Liver (tissue), 9 donors: ENCODE data around the gene EPS8L1. TPM values are rescaled to one million over a fixed set of nuclear protein-coding genes. Genes with fewer than 3 reads are reported as not detected.

ENCODE experiments used
- DNase-seq: peaks from one replicate; pipeline ENCODE4 v3.0.0-alpha.2; 2017; ENCODE audit warnings: low spot score
- H3K27ac ChIP-seq, 2 donors: one replicate each; pipeline ENCODE4 v1.7.0; 2013; ENCODE audit warnings: inconsistent platforms in 2 of 2, low read length in 2 of 2, control low read depth in 1 of 2, low read depth in 1 of 2, mild to moderate bottlenecking in 1 of 2
- H3K27me3 ChIP-seq, 4 donors: one replicate each; pipeline versions ENCODE4 v1.6.1 to v1.7.0; 2013; ENCODE audit warnings: low read length in 3 of 4, inconsistent platforms in 1 of 4, mild to moderate bottlenecking in 1 of 4, moderate library complexity in 1 of 4; ENCODE audit not compliant: control insufficient read depth in 4 of 4, insufficient read depth in 4 of 4
- H3K36me3 ChIP-seq, 4 donors: one replicate each; pipeline versions ENCODE4 v1.6.1 to v1.7.0; 2013; ENCODE audit warnings: low read length in 3 of 4, mild to moderate bottlenecking in 3 of 4, low read depth in 1 of 4, moderate library complexity in 1 of 4; ENCODE audit not compliant: control insufficient read depth in 4 of 4, insufficient read depth in 3 of 4
- H3K4me1 ChIP-seq, 4 donors: one replicate each; pipeline versions ENCODE4 v1.6.1 to v1.7.0; 2013; ENCODE audit warnings: low read length in 3 of 4, mild to moderate bottlenecking in 3 of 4, moderate library complexity in 1 of 4; ENCODE audit not compliant: control insufficient read depth in 4 of 4, insufficient read depth in 4 of 4
- H3K4me3 ChIP-seq, 3 donors: one replicate each; pipeline versions ENCODE4 v1.6.1 to v1.7.0; 2013; ENCODE audit warnings: low read length in 3 of 3, control low read depth in 1 of 3, low read depth in 1 of 3, mild to moderate bottlenecking in 1 of 3
- H3K9ac ChIP-seq, 2 donors: one replicate each; pipeline ENCODE4 v1.7.0; 2013; ENCODE audit warnings: low read length in 2 of 2, mild to moderate bottlenecking in 2 of 2, moderate library complexity in 2 of 2, control low read depth in 1 of 2, low read depth in 1 of 2
- H3K9me3 ChIP-seq, 4 donors: one replicate each; pipeline versions ENCODE4 v1.6.1 to v1.7.0; 2013; ENCODE audit warnings: low read length in 3 of 4; ENCODE audit not compliant: control insufficient read depth in 4 of 4
- ATF3 ChIP-seq: IDR thresholded peaks from 2 replicates; pipeline ENCODE4 v1.6.1; 2016; ENCODE audit warnings: antibody characterized with exemption
- CTCF ChIP-seq: fragments of 150-350 bp; IDR thresholded peaks from 2 replicates; pipeline ENCODE4 v1.5.1; 2017; ENCODE audit warnings: improper control_type of control experiment, low read depth, low read length; ENCODE audit not compliant: missing input control
- EGR1 ChIP-seq, 2 donors: IDR thresholded peaks; 2 replicates each; pipeline ENCODE4 v1.6.1; 2016 to 2018; ENCODE audit warnings: antibody characterized with exemption in 2 of 2, low read depth in 2 of 2
- FOXA1 ChIP-seq: IDR thresholded peaks from 2 replicates; pipeline ENCODE4 v1.6.1; 2016; ENCODE audit warnings: antibody characterized with exemption
- FOXA2 ChIP-seq: IDR thresholded peaks from 2 replicates; pipeline ENCODE4 v1.6.1; 2016; ENCODE audit warnings: antibody characterized with exemption
- GABPA ChIP-seq, 2 donors: IDR thresholded peaks in 1 of 2; conservative IDR thresholded peaks in 1 of 2; 2 replicates each; pipeline ENCODE4 v1.6.1; 2016; ENCODE audit warnings: antibody characterized with exemption in 2 of 2, mild to moderate bottlenecking in 1 of 2, moderate library complexity in 1 of 2
- HNF4A ChIP-seq, 2 donors: conservative IDR thresholded peaks; 2 replicates each; pipeline ENCODE4 v1.6.1; 2016; ENCODE audit warnings: antibody characterized with exemption in 2 of 2, mild to moderate bottlenecking in 2 of 2
- HNF4G ChIP-seq: IDR thresholded peaks from 2 replicates; pipeline ENCODE4 v1.6.1; 2016; ENCODE audit warnings: antibody characterized with exemption
- JUND ChIP-seq, 2 donors: IDR thresholded peaks; 2 replicates each; pipeline ENCODE4 v1.6.1; 2016; ENCODE audit warnings: antibody characterized with exemption in 2 of 2
- NR2F2 ChIP-seq: IDR thresholded peaks from 2 replicates; pipeline ENCODE4 v1.6.1; 2016; ENCODE audit warnings: antibody characterized with exemption
- RAD21 ChIP-seq, 2 donors: IDR thresholded peaks; 2 replicates each; pipeline ENCODE4 v1.6.1; 2016; ENCODE audit warnings: antibody characterized with exemption in 2 of 2, mild to moderate bottlenecking in 2 of 2
- REST ChIP-seq: IDR thresholded peaks from 2 replicates; pipeline ENCODE4 v1.6.1; 2016; ENCODE audit warnings: antibody characterized with exemption, mild to moderate bottlenecking
- RXRA ChIP-seq, 2 donors: IDR thresholded peaks; 2 replicates each; pipeline ENCODE4 v1.6.1; 2017 to 2018; ENCODE audit warnings: antibody characterized with exemption in 2 of 2, mild to moderate bottlenecking in 1 of 2
- SP1 ChIP-seq: IDR thresholded peaks from 2 replicates; pipeline ENCODE4 v1.6.1; 2018; ENCODE audit warnings: antibody characterized with exemption, mild to moderate bottlenecking
- TAF1 ChIP-seq: conservative IDR thresholded peaks from 2 replicates; pipeline ENCODE4 v1.6.1; 2016; ENCODE audit warnings: antibody characterized with exemption, mild to moderate bottlenecking
- YY1 ChIP-seq: IDR thresholded peaks from 2 replicates; pipeline ENCODE4 v1.6.1; 2016; ENCODE audit warnings: antibody characterized with exemption, mild to moderate bottlenecking
- WGBS: extraction: QIAGEN DNeasy Blood & Tissue Kit; methylation state at CpG from one replicate; pipeline ENCODE4 v1.1.7; 2013; 5-methylcytosine and 5-hydroxymethylcytosine counted together
- polyA plus RNA-seq, 2 donors: library from polyadenylated mRNA; stranded (reverse) in 1 of 2; unstranded in 1 of 2; fragments of 200-250 nt in 1 of 2; fragments of >200 nt in 1 of 2; fragmentation: Nextera tagmentation in 1 of 2; extraction: Ambion mirVana in 1 of 2; gene quantifications; one replicate each; pipeline versions ENCODE4 v1.2.1 to v1.2.3, GENCODE V29; 2013 to 2015
- total RNA-seq, 2 donors: library from RNA; depleted of rRNA; stranded (reverse); fragments of >200 nt; gene quantifications; one replicate each; pipeline ENCODE4 v1.2.3, GENCODE V29; 2014
- TF ChIP-seq, protein P1 (sequence below): IDR thresholded peaks from 2 replicates; pipeline ENCODE4 v1.6.1; 2016; ENCODE audit warnings: antibody characterized with exemption
- TF ChIP-seq, protein P2 (sequence below): IDR thresholded peaks from 2 replicates; pipeline ENCODE4 v1.6.1; 2016; ENCODE audit warnings: antibody characterized with exemption
- donor health status: healthy.
- donor health status: healthy.
- donor health status: healthy.
- donor health status: healthy.
- donor health status: healthy.

Gene EPS8L1
- total and polyA plus RNA-seq, 4 donors: 0.40 to 1.5 (median 0.87) TPM

DNA sequence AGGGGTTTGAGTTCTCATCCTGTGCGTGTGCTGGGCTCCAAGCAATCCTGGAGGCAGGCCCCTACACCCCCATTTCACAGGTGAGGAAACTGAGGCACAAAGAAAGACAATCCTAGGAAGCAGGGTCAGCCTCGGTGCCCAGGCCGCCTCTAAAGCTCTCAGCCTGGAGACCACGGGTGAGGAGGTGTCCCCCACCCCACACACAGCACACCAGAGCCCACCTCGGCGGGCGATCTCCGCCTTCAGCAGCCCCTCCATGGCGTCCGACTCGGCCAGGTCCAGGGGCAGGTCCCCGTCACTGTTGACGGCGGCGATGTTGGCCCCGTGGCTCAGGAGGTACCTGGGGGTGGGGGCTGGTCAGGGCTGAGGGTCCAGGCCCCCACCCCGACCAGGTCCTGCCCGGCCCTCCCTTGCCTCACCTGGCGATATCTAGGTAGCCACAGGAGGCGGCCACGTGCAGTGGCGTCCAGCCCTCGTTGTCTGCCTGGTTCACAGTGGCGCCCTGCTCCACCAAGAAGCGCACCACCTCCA, 36.6 kb downstream of the EPS8L1 start:
- Histone ChIP-seq H3K9ac (no peak overlapping the region), H3K4me1 (peaks cover 3 to 32% (median 21%) of the 10 kb centered on the region in 4 donors), H3K9me3 (no peaks in the 10 kb centered on the region), H3K27ac (no peak overlapping the region), H3K36me3 (peaks cover 0 to 23% (median 7%) of the 10 kb centered on the region in 4 donors), H3K27me3 (no peaks in the 10 kb centered on the region), H3K4me3 (no peak overlapping the region)
- no peak for TF ChIP-seq FOXA2
- TF ChIP-seq GABPA (IDR thresholded peaks at IDR 0.05 in 1 of 2, conservative IDR thresholded peaks at IDR 0.05 in 1 of 2): no peak
- no peak for TF ChIP-seq SP1
- TF ChIP-seq HNF4A (conservative IDR thresholded peaks at IDR 0.05): no peak
- TF ChIP-seq EGR1 (IDR thresholded peaks at IDR 0.05; ENCODE audit: low read depth in 2 of 2): no peak
- no peak for TF ChIP-seq HNF4G
- no peak for TF ChIP-seq FOXA1
- TF ChIP-seq RAD21 (IDR thresholded peaks at IDR 0.05): no peak
- no peak for TF ChIP-seq CTCF
- TF ChIP-seq YY1: no peak
- no peak for TF ChIP-seq TAF1
- TF ChIP-seq NR2F2: no peak
- no peak for TF ChIP-seq RXRA (IDR thresholded peaks at IDR 0.05)
- no peak for TF ChIP-seq REST
- TF ChIP-seq JUND (IDR thresholded peaks at IDR 0.05): no peak
- no peak for TF ChIP-seq ATF3
- TF ChIP-seq, protein P1, sequence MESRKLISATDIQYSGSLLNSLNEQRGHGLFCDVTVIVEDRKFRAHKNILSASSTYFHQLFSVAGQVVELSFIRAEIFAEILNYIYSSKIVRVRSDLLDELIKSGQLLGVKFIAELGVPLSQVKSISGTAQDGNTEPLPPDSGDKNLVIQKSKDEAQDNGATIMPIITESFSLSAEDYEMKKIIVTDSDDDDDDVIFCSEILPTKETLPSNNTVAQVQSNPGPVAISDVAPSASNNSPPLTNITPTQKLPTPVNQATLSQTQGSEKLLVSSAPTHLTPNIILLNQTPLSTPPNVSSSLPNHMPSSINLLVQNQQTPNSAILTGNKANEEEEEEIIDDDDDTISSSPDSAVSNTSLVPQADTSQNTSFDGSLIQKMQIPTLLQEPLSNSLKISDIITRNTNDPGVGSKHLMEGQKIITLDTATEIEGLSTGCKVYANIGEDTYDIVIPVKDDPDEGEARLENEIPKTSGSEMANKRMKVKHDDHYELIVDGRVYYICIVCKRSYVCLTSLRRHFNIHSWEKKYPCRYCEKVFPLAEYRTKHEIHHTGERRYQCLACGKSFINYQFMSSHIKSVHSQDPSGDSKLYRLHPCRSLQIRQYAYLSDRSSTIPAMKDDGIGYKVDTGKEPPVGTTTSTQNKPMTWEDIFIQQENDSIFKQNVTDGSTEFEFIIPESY: no peak
- TF ChIP-seq, protein P2, sequence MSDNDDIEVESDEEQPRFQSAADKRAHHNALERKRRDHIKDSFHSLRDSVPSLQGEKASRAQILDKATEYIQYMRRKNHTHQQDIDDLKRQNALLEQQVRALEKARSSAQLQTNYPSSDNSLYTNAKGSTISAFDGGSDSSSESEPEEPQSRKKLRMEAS: no peak
- 97% methylated on average over 25 of the region's 25 CpGs for WGBS
- DNase-seq: no peak
